ENCODE data around the gene TPO.
"Not testable (repeated sequence)": the region's sequence is repeated elsewhere in the genome, so short reads cannot be mapped to it uniquely, and the experiment has no call there.

Gene TPO

DNA sequence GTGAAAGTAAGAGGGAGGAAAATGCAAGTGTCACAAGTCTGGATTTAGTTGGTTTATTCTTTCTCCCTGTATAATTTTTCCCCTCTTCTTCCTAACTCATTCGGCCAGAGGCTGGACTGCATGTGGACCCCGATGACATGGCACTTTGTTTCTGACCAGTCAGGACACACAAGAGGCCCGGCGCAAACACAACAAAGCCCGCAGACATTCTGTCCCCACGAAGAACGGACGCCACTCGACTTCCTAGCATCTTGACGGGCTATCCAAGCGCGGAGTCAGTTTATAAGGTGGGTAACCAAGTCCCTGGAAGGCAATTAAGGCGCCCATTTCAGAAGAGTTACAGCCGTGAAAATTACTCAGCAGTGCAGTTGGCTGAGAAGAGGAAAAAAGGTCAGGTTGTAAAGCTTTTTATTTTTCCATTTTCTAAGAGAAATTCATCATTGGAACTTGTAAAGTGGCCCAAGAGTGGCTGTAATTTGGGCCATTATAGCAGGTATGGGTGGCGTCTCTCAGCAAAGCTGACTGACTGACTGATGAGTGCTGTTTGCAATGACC, at the start of gene TPO:
TSS of gene TPO (plus strand) at position 308 of the 555 bp plus-strand sequence. CDS start 946 bp downstream, outside the sequence.
- no peak for DNase-seq (ENCODE audit: low read depth)

DNA sequence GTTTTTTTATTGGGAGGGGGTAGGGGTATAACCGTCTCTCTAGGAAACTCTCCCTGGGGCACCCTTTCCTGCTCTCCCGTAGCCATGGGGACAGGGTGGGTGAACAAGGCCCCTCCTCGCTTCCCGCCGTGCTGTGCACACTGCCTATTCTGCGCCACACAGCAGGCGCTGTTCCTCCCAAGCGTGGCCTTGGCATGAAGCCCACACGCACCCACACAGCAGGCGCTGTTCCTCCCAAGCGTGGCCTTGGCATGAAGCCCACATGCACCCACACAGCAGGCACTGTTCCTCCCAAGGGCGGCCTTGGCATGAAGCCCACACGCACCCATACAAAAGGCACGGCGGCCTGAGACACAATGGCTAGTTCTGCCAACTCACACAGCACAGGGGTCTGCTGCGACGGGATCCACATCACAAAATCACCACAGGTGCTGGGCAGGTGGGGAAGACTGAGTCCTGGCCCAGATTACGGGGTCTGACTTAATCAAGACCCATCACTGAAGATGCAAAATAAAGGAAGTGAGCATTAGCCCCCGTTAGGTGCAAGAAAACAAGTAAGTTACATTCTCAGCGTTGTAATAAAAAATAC, 46.6 kb upstream of the TPO start:
- DNase-seq (ENCODE audit: low read depth): no peak

DNA sequence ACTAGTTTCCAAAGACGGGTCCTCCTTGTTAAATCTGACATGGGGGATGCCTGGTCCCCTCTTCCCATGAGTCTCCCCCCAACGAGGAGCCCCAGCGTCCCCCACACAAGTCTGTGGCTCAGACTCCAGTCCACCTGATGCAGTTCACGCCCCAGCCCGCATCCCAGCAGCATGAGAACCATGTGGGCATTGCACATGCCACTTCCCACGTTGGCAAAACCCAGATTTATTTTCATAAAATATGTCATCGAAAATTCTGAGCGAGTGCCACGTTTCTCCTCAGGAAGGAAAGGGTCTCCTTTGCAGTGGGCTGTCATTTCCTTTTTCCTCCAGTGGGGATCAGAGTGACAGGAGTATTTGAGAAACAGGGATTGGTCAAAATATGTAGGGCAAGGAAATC, 45.7 kb upstream of the TPO start:
- no peak for DNase-seq (ENCODE audit: low read depth)

DNA sequence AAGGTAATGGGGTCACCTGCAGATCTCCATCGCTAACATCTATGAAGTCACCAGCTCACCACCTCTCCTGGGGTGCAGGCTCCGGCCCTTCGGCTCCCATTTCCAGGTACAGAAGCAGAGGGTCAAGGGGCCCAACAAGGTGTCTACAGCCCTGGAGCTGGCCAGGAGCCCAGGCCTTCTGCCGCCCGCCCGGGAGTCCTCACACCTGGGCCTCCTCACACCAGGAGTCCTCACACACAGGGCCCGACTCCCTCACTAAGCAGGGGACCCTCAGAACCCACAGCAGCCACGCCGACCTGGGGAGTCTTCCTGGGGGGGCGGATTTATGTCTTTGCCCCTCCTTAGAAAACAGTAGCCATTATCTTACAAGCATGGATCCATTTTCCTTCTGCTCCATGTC, 43.4 kb upstream of the TPO start:
- no peak for DNase-seq (ENCODE audit: low read depth)

DNA sequence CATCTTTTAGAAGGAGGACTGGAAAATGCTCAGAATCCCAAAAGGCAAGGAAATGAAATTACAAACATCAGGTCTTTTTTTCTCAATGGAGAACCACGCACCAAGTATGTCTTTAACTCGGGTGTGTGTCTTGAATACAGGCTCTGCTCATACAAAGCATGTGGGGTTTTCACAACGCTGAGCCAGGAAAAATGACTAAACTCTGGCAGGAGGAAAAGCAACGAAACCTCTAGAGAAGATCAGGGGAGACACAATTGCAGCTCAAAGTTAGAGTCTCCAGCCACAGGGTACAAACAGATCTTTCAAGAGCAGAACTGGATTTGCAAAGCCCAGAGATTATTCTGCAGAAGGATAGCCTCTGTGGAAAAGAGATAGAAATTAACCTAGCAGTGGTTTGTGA, 42.8 kb upstream of the TPO start:
- no peak for DNase-seq (ENCODE audit: low read depth)

DNA sequence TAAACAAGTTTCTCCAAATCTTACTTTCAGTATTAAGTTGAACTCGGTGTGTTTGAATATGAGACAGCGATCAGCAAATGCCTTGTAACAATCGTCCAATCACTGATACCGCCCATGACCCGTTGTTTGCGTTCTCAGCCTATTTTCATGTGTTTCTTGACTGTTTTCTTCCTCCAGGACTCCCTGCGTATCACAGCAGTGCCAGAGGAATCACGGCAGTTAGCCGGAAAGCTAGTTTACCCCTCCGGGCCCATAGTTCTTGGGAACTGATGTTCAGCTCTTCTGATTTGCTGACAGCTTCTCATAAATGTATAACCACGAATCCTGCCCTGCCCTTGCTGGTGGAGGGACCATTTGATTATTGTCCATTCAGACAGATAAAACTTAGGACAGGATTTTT, 42.2 kb upstream of the TPO start:
- no peak for DNase-seq (ENCODE audit: low read depth)

DNA sequence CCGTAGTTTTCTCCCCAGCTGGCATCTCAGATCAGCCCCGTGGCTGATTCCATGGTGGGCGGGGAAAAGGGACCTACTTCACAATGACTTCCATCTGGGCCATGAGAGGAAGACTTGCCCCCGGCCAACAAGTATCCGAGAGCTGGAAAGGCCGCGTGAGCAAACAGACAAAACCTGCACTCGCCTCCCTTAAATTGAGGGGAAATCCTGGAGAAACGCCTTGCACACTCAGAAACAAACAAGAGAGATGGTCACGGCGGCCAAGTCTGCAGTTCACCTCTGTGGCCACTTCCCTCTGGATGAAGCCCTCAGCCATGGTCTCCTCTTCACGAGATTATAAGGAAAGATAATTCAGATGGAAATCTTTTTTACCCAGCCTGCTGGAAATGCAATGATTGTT, 39.4 kb upstream of the TPO start:
- DNase-seq (ENCODE audit: low read depth): no peak

DNA sequence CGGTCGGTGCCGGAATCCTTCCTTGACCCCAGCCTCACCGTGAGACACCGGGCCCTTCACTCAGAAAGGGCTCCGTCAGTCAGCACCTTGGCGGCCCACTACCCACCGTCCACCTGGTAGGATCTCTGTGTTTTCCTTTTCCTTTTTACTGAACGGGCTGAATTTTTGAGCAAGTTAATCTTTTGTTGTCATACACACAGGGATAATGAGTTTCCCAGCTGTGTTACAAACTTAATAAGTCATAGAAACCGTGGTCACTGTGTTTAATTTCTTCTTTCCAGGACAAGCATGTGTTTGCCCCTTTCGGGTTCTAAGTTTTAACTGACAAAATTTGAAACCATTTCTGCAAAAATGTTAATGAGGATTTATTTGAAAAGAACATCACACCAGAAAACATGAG, 39.0 kb upstream of the TPO start:
- no peak for DNase-seq (ENCODE audit: low read depth)

DNA sequence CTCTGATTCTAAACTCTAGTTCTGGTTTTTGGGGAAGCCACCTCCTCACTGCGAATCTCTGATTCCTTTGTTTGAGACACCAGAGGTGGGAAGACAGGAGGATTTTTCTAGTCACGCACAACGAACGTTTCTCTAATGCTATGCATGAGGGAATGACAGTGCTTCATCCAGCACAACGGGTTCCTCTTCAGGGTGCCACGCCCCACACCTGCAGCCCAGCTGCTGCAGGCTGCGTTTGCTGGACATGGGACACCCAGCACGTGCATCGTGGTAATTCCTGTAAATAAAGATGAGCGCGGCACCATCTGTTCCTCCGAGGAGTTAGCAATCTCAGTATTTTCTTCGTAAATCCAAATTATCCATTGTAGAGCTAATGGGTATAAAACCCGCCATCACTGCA, 37.5 kb upstream of the TPO start:
- no peak for DNase-seq (ENCODE audit: low read depth)

DNA sequence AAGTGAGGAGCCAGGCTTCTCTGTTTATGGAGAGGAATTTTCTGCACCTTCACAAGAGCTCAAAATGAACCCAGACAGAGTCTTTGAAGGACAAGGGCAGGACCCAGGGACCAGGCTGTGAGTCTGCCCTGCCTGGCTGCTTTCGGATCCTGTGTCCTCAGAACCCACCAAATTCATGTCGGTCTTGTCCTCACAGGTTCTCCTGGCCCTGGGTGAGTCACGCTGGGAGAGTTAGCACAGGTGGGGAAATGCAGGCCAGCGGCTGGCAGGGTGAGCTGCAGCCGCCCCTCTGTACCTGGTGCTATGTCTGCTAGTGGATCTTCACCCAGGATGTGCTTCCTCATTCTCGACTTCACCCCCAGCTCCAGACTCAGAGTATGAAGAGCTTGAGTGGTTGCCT, 35.8 kb upstream of the TPO start:
- no peak for DNase-seq (ENCODE audit: low read depth)

DNA sequence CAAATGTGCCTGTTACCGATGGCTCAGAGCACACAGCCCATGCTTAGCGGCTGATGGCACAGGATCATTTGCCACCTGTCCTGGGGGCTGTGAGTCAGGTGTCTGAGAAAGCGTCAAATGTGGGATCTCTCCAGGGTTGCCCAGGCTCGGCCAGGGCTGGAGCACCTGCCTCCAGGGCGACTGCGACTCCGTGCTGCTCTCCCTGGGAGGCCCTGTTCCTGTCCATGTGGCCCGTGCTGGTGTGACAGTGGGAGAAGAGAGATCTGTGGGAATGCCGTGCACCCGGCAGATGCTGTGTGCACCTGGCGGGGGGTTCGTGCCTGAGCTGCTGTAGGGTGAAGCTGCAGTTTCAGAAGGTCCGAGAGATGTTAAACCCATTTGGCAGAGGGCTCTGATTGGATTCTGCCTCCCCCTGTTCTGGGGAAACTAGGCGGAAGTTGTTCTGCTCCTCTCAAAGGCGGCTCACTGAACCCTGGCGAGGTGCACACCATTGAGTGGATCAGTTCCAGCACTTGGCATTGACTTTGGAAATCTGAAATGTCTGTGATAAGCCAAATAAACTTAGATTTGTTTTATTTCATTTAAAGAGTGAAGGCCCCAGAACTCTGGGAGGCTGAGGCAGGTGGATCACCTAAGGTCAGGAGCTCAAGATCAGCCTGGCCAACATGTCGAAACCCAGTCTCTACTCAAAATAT, 34.7 kb upstream of the TPO start:
- DNase-seq (ENCODE audit: low read depth): no peak

DNA sequence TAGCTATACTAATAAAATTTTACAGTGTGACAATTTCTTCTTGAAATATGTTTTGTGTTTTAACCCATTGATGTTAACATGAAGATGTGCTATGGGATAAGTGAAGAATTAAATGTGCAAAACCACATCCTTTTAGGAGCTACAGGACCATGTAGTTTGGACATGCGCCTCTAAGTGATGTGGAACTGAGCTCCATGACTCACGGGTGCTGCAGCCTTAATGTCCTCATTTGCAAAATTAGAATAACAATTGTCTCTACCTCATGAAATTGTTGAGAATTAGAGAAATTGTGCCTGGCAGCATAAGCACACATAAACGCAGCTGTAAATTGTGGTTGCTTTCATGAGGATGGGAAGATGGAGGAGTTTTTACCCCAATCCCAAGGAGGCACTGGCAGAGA, 31.6 kb upstream of the TPO start:
- DNase-seq (ENCODE audit: low read depth): no peak

DNA sequence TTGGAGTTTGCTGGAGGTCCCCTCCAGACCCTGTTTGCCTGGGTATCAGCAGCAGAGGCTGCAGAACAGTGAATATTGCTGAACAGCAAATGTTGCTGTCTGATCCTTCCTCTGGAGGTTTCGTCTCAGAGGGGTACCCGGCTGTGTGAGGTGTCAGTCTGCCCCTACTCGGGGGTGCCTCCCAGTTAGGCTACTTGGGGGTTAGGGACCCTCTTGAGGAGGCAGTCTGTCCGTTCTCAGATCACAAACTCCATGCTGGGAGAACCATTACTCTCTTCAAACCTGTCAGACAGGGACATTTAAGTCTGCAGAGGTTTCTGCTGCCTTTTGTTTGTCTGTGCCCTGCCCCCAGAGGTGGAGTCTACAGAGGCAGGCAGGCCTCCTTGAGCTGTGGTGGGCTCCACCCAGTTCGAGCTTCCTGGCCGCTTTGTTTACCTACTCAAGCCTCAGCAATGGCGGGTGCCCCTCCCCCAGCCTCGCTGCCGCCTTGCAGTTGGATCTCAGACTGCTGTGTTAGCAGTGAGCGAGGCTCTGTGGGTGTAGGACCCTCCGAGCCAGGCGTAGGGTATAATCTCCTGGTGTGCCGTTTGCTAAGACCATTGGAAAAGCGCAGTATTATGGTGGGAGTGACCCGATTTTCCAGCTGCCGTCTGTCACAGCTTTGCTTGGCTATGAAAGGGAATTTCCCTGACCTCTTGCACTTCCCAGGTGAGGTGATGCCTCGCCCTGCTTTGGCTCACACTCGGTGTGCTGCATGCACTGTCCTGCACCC, 25.1 kb upstream of the TPO start:
- DNase-seq (ENCODE audit: low read depth): not testable (repeated sequence)

DNA sequence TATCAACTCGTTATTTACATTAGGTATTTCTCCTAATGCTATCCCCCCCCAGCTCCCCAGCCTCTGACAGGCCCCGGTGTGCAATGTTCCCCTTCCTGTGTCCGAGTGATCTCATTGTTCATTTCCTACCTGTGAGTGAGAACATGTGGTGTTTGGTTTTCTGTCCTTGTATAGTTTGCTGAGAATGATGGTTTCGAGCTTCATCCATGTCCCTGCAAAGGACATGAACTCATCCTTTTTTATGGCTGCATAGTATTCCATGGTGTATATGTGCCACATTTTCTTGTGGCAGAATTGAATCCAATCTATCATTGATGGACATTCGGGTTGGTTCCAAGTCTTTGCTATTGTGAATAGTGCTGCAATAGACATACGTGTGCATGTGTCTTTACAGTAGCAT, 23.1 kb upstream of the TPO start:
- not testable (repeated sequence) for DNase-seq (ENCODE audit: low read depth)

DNA sequence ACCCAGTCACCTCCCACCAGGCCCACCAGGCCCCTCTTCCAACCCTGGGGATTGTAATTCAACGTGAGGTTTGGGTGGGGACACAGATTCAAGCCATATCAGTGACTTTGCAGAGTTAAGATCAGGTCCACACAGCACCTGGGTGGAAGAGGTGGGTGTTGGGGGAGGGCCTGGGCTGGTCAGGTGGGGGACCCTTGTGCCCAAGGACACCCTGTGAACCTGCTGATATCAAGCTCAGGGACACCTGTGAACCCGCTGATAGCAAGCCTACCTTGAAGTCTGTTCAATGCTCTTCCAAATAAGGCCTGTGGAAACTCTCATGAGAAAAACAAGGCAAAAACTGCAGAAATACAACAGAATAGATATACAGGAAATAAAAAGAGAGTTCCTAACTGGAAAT, 19.9 kb upstream of the TPO start:
- DNase-seq (ENCODE audit: low read depth): no peak

DNA sequence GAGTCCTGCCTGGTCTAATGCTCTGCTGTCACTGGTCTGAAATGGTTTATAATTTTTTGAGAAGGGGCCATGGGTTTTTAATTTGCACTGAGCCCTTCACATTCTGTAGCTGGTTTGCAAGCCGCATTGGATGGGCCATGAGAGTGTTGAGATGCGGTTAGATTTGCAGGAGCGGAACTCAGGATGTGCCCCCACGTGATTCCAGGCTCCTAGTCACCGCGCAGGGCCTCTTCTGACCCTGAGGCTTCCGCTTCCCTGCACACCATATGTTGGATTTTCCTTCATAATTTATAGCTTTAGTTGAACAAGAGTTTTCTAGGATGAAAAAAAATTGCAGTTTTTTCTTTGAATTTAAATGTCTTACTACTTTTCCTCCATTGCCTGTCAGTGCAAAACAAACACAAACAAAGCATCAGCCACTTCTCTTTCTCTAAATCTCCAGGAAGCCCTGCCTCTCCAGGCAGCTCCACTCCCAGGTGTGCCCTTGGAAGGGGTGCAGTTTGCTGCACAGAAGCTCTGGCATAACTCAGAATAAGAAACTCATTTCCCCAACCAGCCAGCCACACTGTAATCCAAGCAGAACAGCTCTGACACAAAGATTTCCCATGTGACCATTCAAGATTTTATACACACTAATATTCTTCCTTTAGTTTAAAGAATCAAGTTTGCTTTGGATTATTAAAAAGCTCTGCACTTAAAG, 18.4 kb upstream of the TPO start:
- DNase-seq (ENCODE audit: low read depth): no peak

DNA sequence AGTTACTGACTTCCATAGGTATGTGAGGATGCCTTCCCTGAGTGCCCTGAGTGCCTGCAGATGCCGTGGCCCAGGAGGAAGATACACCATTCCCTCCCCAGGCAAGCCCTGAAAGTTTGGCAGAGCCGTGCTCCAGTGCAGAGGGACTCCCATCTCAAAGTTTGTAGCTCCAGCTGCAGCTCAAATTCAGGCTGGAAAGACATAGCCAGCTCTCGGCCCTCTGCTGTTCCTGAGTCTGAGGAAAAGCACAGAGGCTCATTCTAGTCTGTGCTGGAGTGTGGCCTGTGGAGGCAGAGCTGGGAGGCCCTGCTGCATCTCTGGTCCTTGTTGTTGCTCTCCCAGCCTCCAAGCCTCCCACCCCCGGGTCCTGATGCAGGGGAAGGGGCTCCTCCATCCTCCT, 15.9 kb upstream of the TPO start:
- no peak for DNase-seq (ENCODE audit: low read depth)

DNA sequence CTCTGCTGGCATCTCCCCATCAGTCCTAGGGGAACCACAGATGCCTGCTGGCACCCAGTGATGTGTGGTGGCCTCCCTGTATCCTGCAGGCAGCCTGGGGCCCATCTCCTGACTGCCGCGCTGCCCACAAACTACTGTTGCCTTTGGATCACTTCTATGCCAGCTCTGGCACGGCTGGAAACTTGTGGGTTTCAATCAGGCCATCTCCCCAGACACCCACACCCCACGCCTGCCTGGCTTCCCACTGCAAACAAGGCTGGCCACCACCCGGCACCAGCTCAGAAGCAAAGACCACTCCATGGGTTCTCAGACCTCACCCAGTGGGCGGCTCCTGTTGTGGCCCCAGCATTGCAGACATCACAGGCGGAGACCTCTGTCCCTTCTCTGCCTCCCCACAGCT, 15.1 kb upstream of the TPO start:
- no peak for DNase-seq (ENCODE audit: low read depth)

DNA sequence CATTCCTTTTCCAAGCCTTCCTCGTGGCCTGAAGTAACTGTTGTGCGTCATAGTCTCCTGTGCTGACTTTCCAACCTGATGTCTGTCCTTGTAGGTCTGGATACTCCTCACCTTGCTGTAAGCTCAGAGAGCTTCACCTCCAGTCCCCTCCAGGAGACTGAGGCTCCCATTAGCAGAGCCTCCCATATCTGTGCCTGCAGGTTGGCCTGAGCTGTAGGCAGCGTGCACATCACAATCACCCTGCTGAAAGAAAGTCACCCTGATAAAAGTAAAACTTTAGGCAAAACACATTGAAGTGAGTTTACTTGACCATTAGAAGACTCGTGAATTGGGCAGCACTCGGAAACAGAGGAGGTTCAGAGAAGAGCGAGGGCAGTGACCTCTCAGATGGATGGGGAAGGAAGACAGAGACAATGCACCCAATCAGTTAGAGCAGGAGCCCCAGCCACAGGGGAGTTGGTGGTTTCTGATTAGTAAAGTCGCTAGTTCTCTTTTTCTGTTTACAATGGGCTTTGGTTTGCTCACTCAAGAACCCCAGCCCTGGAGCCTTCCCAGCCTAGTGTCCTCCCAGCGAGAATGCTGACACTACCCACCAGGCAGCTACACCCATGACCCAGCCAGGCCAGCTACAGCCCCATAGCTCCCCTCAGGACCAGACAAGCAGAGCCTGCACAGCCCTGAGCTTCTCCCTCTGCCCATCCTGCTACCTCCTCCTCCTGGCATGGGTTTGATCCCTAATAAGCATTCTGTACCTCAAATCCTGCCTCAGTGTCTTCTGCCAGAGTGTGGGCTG, 12.1 kb upstream of the TPO start:
- no peak for DNase-seq (ENCODE audit: low read depth)

DNA sequence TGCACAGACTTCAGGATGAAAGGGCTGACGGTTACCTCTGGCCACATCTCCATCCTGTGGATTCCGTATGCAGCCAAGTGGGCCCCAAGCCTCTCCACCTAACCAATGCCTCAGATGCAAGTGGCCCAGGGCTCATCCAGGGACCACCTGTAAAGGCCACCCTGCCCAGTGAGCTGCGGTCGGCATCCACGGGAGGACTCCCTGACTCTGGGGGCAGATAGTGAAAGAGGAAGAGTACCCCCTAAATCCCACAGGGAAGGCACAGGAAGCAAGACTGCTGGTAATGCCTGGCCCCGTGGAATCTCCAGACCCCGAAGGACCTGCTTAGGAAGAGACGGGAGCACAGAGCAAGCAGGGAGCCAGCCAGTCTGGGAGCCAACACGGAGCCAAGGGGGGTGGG, 11.2 kb upstream of the TPO start:
- no peak for DNase-seq (ENCODE audit: low read depth)

DNA sequence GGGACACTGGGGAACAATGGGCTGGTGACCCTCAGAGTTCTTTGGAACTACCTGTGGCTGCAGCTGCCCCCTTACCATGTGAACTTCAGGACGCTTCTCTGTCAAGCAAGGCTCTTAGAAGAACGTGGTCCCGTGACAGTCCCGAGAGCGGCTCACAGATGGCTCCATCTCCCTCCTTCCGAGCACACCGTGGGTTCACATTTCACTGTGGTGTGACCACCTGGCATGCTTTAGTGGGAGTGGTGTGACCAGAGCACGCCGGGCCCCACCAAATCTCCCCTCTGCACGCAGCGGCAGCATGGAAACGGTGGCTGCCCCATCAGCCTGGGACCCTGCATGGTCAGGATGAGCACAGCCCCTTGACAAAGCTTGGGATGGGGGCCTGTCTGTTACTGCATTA, 9.7 kb upstream of the TPO start:
- no peak for DNase-seq (ENCODE audit: low read depth)

DNA sequence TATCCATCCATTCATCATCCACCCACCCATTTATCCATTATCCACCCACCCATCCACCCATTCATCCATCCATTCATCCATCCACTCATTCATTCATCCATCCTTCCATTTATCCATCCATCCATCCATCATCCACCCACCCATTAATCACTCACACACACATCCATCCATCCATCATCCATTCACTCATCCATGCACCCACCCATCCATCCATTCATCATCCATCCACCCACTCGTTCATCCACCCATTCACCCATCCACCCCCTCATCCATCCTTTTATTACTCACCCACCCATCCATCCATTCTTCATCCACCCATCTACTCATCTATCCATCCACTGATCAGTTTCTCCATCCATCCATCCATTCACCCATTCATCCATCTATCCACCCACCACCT, 8.1 kb upstream of the TPO start:
- DNase-seq (ENCODE audit: low read depth): no peak
